WTC11 (cell line): ENCODE results near the gene TUBGCP6. TPM values are rescaled to one million over a fixed set of nuclear protein-coding genes. Genes with fewer than 3 reads are reported as not detected.
"Not testable (repeated sequence)": the region's sequence is repeated elsewhere in the genome, so short reads cannot be mapped to it uniquely, and the experiment has no call there.

ENCODE experiments used
- ATAC-seq: fragments of 200-7000 bp; cut with Tn5 transposase; 2 replicates; pipeline ENCODE4 v1.10.0; 2021; ENCODE audit warnings: mild to moderate bottlenecking, moderate library complexity
- CTCF ChIA-PET: fragments of 300-600 bp; sonication (Branson Sonifier 250); formaldehyde crosslinking; loops from one replicate; lab custom pipeline; 2021; ENCODE audit warnings: antibody characterized with exemption; lab: Charles Lee
- POLR2A ChIA-PET: fragments of 350-600 bp; sonication (Branson Sonifier 250); formaldehyde crosslinking; loops from one replicate; lab custom pipeline; 2021; ENCODE audit warnings: antibody characterized with exemption; lab: Charles Lee
- DNase-seq: peaks from one replicate; pipeline ENCODE4 v3.0.0; 2021; ENCODE audit warnings: low spot score
- H3K27ac Mint-ChIP-seq: 2 replicates; pipeline ENCODE4 v1.8.0; 2021; ENCODE audit warnings: mixed read lengths
- H3K27me3 Mint-ChIP-seq: 2 replicates; pipeline ENCODE4 v1.8.0; 2021; ENCODE audit warnings: low read depth, mild to moderate bottlenecking, moderate library complexity, mixed read lengths
- H3K36me3 Mint-ChIP-seq: 2 replicates; pipeline ENCODE4 v1.8.0; 2021; ENCODE audit warnings: mixed read lengths
- H3K4me1 Mint-ChIP-seq: 2 replicates; pipeline ENCODE4 v1.8.0; 2022; ENCODE audit warnings: mixed read lengths
- H3K4me3 Mint-ChIP-seq: 2 replicates; pipeline ENCODE4 v1.8.0; 2021; ENCODE audit warnings: mild to moderate bottlenecking, moderate library complexity, mixed read lengths
- H3K9me3 Mint-ChIP-seq: 2 replicates; pipeline ENCODE4 v1.8.0; 2021; ENCODE audit warnings: mixed read lengths
- HMGA2 ChIP-seq: fragments of 250-450 bp; sonication (Bioruptor Pico); IDR thresholded peaks from 2 replicates; pipeline ENCODE4 v1.4.0; 2021; ENCODE audit warnings: mild to moderate bottlenecking, moderate library complexity
- IRF2 ChIP-seq: sonication (generic); formaldehyde crosslinking; IDR thresholded peaks from 2 replicates; pipeline ENCODE4 v1.8.0; 2022; ENCODE audit warnings: low read depth, missing genetic modification reagents, borderline replicate concordance
- RORB ChIP-seq: fragments of 250-450 bp; sonication (Bioruptor Pico); IDR thresholded peaks from 2 replicates; pipeline ENCODE4 v1.9.0; 2021; ENCODE audit warnings: mild to moderate bottlenecking
- SP1 ChIP-seq: sonication (generic); formaldehyde crosslinking; conservative IDR thresholded peaks from 2 replicates; pipeline ENCODE4 v1.8.1; 2022; ENCODE audit warnings: missing genetic modification reagents
- ZNF219 ChIP-seq: sonication (generic); formaldehyde crosslinking; IDR thresholded peaks from 2 replicates; pipeline ENCODE4 v1.8.0; 2023; ENCODE audit warnings: missing genetic modification reagents, mild to moderate bottlenecking, borderline replicate concordance
- ZNF671 ChIP-seq: fragments of 250-450 bp; sonication (Bioruptor Pico); IDR thresholded peaks from 2 replicates; pipeline ENCODE4 v1.8.0; 2021; ENCODE audit warnings: mild to moderate bottlenecking
- total RNA-seq: library from RNA; stranded (reverse); gene quantifications from 3 replicates; pipeline ENCODE4 v1.2.3, GENCODE V29; 2021
- TF ChIP-seq, protein P1 (sequence below): sonication (generic); formaldehyde crosslinking; IDR thresholded peaks from 2 replicates; pipeline ENCODE4 v1.8.1; 2022; ENCODE audit warnings: missing genetic modification reagents, borderline replicate concordance
- TF ChIP-seq, protein P2 (sequence below): sonication (generic); formaldehyde crosslinking; IDR thresholded peaks from 2 replicates; pipeline ENCODE4 v1.8.0; 2022; ENCODE audit warnings: mild to moderate bottlenecking, missing genetic modification reagents
- TF ChIP-seq, protein P3 (sequence below): sonication (generic); formaldehyde crosslinking; IDR thresholded peaks from 2 replicates; pipeline ENCODE4 v1.8.1; 2023; ENCODE audit warnings: mild to moderate bottlenecking, missing genetic modification reagents
- TF ChIP-seq, protein P4 (sequence below): sonication (generic); formaldehyde crosslinking; IDR thresholded peaks from 2 replicates; pipeline ENCODE4 v1.8.0; 2022; ENCODE audit warnings: missing genetic modification reagents
- TF ChIP-seq, protein P5 (sequence below): sonication (generic); formaldehyde crosslinking; IDR thresholded peaks from 2 replicates; pipeline ENCODE4 v1.8.0; 2023; ENCODE audit warnings: mild to moderate bottlenecking, missing genetic modification reagents

Gene TUBGCP6
- total RNA-seq, 1 experiment from 2014 or later = 45.4 TPM

DNA sequence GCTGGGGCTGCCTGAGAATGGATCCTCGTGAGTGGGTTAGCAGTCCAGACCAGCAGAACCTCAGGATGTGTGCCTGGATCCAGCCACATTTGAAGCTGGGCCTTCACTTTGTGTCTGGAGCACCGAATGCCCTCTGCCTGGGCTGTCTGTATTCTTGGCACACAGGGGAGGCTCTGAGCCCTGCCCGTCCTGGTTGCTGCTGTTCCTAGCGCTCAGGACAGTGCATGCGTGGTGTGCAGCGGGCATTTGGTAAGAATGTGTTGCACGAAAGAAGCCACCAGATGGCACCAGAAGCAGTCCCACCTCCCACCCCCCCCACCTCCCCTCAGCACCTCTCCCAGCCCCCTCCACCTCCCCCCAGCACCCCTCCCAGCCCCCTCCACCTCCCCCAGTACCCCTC is 29.5 kb upstream of the TUBGCP6 start (continued):
- TF ChIP-seq, protein P1, sequence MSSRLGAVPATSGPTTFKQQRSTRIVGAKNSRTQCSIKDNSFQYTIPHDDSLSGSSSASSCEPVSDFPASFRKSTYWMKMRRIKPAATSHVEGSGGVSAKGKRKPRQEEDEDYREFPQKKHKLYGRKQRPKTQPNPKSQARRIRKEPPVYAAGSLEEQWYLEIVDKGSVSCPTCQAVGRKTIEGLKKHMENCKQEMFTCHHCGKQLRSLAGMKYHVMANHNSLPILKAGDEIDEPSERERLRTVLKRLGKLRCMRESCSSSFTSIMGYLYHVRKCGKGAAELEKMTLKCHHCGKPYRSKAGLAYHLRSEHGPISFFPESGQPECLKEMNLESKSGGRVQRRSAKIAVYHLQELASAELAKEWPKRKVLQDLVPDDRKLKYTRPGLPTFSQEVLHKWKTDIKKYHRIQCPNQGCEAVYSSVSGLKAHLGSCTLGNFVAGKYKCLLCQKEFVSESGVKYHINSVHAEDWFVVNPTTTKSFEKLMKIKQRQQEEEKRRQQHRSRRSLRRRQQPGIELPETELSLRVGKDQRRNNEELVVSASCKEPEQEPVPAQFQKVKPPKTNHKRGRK = no peak
- no peak for TF ChIP-seq HMGA2
- no peak for TF ChIP-seq IRF2 (CRISPR knock-in tag)
- TF ChIP-seq, protein P2, sequence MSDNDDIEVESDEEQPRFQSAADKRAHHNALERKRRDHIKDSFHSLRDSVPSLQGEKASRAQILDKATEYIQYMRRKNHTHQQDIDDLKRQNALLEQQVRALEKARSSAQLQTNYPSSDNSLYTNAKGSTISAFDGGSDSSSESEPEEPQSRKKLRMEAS (CRISPR knock-in tag) = no peak
- no peak for TF ChIP-seq ZNF219 (CRISPR knock-in tag)
- TF ChIP-seq ZNF671 (CRISPR knock-in tag) = no peak
- TF ChIP-seq, protein P3, sequence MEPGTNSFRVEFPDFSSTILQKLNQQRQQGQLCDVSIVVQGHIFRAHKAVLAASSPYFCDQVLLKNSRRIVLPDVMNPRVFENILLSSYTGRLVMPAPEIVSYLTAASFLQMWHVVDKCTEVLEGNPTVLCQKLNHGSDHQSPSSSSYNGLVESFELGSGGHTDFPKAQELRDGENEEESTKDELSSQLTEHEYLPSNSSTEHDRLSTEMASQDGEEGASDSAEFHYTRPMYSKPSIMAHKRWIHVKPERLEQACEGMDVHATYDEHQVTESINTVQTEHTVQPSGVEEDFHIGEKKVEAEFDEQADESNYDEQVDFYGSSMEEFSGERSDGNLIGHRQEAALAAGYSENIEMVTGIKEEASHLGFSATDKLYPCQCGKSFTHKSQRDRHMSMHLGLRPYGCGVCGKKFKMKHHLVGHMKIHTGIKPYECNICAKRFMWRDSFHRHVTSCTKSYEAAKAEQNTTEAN (CRISPR knock-in tag) = no peak
- no peak for TF ChIP-seq RORB (CRISPR knock-in tag)
- TF ChIP-seq, protein P4, sequence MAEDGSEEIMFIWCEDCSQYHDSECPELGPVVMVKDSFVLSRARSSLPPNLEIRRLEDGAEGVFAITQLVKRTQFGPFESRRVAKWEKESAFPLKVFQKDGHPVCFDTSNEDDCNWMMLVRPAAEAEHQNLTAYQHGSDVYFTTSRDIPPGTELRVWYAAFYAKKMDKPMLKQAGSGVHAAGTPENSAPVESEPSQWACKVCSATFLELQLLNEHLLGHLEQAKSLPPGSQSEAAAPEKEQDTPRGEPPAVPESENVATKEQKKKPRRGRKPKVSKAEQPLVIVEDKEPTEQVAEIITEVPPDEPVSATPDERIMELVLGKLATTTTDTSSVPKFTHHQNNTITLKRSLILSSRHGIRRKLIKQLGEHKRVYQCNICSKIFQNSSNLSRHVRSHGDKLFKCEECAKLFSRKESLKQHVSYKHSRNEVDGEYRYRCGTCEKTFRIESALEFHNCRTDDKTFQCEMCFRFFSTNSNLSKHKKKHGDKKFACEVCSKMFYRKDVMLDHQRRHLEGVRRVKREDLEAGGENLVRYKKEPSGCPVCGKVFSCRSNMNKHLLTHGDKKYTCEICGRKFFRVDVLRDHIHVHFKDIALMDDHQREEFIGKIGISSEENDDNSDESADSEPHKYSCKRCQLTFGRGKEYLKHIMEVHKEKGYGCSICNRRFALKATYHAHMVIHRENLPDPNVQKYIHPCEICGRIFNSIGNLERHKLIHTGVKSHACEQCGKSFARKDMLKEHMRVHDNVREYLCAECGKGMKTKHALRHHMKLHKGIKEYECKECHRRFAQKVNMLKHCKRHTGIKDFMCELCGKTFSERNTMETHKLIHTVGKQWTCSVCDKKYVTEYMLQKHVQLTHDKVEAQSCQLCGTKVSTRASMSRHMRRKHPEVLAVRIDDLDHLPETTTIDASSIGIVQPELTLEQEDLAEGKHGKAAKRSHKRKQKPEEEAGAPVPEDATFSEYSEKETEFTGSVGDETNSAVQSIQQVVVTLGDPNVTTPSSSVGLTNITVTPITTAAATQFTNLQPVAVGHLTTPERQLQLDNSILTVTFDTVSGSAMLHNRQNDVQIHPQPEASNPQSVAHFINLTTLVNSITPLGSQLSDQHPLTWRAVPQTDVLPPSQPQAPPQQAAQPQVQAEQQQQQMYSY (CRISPR knock-in tag) = no peak

DNA sequence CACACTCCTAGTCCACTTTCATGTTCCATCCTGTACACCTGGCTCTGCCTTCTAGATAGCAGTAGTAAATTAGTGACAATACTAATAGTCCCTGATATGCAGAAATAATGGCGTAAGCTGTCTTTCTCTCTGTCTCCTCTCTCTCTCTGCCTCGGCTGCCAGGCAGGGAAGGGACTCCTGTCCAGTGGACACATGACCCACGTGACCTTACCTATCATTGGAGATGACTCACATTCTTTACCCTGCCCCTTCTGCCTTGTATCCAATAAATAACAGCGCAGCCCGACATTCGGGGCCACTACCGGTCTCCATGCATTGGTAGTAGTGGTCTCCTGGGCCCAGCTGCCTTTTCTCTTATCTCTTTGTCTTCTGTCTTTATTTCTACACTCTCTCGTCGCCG is 29.0 kb upstream of the TUBGCP6 start:
- DNase-seq, H3K9me3 Mint-ChIP-seq, H3K4me3 Mint-ChIP-seq, POLR2A ChIA-PET, H3K27ac Mint-ChIP-seq, ATAC-seq, H3K4me1 Mint-ChIP-seq: not testable (repeated sequence)
- CTCF ChIA-PET = interaction anchor here (0.8 to 3.4 kb wide), 5 partner anchors 11 to 68 kb away, joined by 3 to 21 read pairs (median 11); partner anchors contain the start of genes MAPK12 and PLXNB2
- Mint-ChIP-seq H3K27me3 (peaks cover 28% of the 10 kb centered on the region), H3K36me3 (peaks cover 31% of the 10 kb centered on the region)

DNA sequence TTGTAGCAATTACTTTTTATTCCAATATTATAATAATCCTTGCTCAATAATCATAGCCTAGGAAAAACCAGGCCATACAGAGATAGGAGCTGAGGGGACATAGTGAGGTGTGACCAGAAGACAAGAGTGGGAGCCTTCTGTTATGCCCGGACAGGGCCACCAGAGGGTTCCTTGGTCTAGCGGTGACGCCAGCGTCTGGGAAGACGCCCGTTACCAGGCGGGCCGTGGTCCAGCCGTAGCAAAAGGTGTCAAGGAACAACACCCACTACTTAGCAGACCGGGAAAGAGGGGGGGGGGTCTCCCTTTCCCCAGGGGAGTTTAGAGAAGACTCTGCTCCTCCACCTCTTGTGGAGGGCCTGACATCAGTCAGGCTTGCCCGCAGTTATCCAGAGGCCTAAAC is 28.5 kb upstream of the TUBGCP6 start:
- H3K27ac Mint-ChIP-seq, POLR2A ChIA-PET, H3K9me3 Mint-ChIP-seq, ATAC-seq, H3K4me3 Mint-ChIP-seq, H3K4me1 Mint-ChIP-seq, DNase-seq: not testable (repeated sequence)
- CTCF ChIA-PET = interaction anchor here (0.6 to 3.4 kb wide), 9 partner anchors 11 to 154 kb away, joined by 3 to 21 read pairs (median 11); partner anchors contain the start of genes HDAC10, MAPK12 and PLXNB2
- H3K36me3 Mint-ChIP-seq = peaks cover 27% of the 10 kb centered on the region
- H3K27me3 Mint-ChIP-seq = peaks cover 32% of the 10 kb centered on the region

DNA sequence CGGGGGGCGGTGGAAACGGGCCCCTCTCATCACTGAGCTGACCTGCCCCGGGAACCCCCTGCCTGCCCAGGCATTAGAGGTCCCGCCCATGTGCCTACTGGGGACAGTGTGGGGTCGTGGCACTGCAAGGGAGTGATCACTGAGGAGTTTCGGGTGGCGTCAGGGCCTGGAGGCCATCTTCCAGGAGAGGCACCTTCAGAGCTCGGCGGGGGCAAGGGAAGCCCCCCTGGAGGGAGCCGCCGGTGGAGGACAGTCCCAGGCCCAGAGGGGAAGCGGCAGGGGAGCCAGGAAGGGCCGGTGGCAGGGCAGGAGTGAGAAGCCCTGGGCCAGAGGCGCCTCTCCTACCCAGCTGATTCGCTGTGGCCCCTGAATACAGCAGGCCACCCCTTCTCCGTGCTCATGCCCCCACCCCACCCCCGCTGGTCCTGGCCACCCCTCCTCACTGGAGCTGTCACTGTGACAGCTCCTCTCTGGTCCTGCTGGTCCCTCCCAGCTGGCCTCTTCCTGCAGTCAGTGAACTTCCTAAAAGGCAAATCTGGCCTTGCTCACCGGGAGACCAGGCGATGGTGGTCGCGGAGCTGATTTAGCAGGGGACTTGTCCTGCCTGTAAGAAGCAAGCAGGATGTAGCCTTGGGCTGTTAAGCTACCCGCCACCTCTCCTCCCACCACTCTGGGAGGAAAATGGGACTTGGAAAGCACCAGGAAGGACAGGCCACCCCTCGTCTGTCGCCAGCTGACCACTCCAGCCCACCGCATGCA is 27.4 kb upstream of the TUBGCP6 start:
- peak; percentile 12 for ATAC-seq
- no peak for DNase-seq
- H3K27ac Mint-ChIP-seq = no peak overlapping the region
- no peaks in the 10 kb centered on the region for H3K4me1 Mint-ChIP-seq
- H3K4me3 Mint-ChIP-seq = peak overlapping the region; percentile 31; the same call in 1 of the 2 replicates
- TF ChIP-seq SP1 = 0 out of 2 replicates have a peak, but pooled peaks have one; percentile 4
- TF ChIP-seq, protein P5, sequence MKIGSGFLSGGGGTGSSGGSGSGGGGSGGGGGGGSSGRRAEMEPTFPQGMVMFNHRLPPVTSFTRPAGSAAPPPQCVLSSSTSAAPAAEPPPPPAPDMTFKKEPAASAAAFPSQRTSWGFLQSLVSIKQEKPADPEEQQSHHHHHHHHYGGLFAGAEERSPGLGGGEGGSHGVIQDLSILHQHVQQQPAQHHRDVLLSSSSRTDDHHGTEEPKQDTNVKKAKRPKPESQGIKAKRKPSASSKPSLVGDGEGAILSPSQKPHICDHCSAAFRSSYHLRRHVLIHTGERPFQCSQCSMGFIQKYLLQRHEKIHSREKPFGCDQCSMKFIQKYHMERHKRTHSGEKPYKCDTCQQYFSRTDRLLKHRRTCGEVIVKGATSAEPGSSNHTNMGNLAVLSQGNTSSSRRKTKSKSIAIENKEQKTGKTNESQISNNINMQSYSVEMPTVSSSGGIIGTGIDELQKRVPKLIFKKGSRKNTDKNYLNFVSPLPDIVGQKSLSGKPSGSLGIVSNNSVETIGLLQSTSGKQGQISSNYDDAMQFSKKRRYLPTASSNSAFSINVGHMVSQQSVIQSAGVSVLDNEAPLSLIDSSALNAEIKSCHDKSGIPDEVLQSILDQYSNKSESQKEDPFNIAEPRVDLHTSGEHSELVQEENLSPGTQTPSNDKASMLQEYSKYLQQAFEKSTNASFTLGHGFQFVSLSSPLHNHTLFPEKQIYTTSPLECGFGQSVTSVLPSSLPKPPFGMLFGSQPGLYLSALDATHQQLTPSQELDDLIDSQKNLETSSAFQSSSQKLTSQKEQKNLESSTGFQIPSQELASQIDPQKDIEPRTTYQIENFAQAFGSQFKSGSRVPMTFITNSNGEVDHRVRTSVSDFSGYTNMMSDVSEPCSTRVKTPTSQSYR (CRISPR knock-in tag) = no peak
- no peaks in the 10 kb centered on the region for H3K9me3 Mint-ChIP-seq
- ChIA-PET POLR2A (interaction anchor here (0.5 to 1.9 kb wide), 2 partner anchors 21 kb away, joined by 3 to 7 read pairs; partner anchors contain the start of gene HDAC10), CTCF (interaction anchor here (0.8 to 3.4 kb wide), 18 partner anchors 10 to 254 kb away, joined by 3 to 21 read pairs (median 4); partner anchors contain the start of genes HDAC10, MAPK12, PLXNB2 and SCO2)
- H3K27me3 Mint-ChIP-seq = peaks cover 37% of the 10 kb centered on the region
- H3K36me3 Mint-ChIP-seq = peaks cover 20% of the 10 kb centered on the region
